Stimulated activated naive CD4-positive, alpha-beta T cell treated with Interleukin-2 at 50 U/mL for 16 hours (primary cell): Measurements from ENCODE around the gene PPP2R2C.

Experiments used
- DNase-seq: peaks from one replicate; lab custom pipeline; 2025; lab: John Stamatoyannopoulos, UW

PPP2R2C gene

DNA sequence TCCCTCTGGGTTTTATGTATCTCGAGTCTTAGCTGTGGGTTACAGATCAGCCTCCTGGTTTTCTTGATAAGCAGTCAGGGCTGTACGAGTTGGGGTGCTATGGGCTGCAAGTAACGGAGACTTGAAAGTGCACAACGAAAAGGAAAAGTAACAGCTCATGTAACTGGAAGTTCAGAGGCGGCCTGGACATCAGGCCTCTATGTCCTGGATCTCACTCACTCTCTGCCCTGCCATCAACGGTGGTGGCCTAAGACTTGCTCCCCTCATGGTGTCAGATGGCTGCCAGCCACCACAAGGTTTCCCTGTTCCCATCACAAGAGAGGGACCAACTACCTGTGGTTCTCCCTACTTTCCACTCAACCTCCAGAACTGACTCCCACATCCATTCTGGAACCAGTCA is 4.8 kb downstream of the PPP2R2C start:
- DNase-seq, result no peak

- no peak for DNase-seq
These were observed 5.5 kb downstream of the PPP2R2C start for GRCh38 chr4:6466756-6467381.

- DNase-seq, result no peak
These were observed 6.5 kb downstream of the PPP2R2C start for GRCh38 chr4:6465955-6466354.

GRCh38 chr4:6464842-6465588 is 7.4 kb downstream of the PPP2R2C start:
- DNase-seq, result no peak

GRCh38 chr4:6463311-6464289 is 8.8 kb downstream of the PPP2R2C start:
- DNase-seq, result no peak

GRCh38 chr4:6461301-6462165 is 10.9 kb downstream of the PPP2R2C start:
- DNase-seq, result no peak

DNA sequence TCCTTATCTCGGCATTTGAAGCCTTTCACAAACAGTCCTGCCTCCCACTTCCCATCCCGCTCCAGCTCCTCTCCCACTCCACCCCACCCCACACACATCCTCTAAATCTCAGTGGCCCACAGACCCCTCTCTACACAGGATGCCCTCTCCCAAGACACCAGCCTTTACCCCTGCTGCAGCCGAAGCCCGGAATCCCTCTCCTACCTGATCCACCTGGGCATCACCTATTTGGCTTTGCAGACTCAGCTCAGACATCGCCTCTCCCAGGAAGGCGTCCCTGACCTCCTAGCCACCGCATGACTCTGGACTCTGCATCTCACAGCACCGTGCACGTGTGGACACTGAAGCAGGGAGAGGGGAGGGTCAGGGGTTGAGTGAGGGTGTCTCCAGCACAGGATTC is 11.5 kb downstream of the PPP2R2C start:
- no peak for DNase-seq

GRCh38 chr4:6458528-6458927 is 13.9 kb downstream of the PPP2R2C start:
- no peak for DNase-seq

DNA sequence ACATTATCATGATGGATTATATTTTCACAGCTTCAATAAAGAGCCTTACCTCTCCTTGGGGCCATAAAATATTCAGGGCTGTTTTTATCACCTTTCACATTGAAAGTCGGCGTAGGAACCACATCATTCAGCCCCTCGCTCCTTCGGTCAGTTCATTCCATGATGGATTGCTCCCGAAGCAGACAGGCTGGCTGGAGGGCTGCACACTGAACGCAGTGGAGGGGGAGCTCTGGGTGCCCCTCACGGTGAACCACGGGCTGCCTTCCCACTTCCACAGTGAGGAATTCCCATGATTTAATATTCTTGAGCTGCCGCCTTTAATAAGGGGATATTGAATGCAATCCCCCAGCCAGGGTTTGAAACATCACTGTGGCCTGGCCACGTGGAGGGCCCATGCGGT is 16.0 kb downstream of the PPP2R2C start:
- DNase-seq, result no peak

GRCh38 chr4:6454112-6454910 is 18.1 kb downstream of the PPP2R2C start:
- no peak for DNase-seq

GRCh38 chr4:6453688-6453990 is 18.8 kb downstream of the PPP2R2C start:
- no peak for DNase-seq

GRCh38 chr4:6452897-6453687 is 19.3 kb downstream of the PPP2R2C start:
- no peak for DNase-seq

DNA sequence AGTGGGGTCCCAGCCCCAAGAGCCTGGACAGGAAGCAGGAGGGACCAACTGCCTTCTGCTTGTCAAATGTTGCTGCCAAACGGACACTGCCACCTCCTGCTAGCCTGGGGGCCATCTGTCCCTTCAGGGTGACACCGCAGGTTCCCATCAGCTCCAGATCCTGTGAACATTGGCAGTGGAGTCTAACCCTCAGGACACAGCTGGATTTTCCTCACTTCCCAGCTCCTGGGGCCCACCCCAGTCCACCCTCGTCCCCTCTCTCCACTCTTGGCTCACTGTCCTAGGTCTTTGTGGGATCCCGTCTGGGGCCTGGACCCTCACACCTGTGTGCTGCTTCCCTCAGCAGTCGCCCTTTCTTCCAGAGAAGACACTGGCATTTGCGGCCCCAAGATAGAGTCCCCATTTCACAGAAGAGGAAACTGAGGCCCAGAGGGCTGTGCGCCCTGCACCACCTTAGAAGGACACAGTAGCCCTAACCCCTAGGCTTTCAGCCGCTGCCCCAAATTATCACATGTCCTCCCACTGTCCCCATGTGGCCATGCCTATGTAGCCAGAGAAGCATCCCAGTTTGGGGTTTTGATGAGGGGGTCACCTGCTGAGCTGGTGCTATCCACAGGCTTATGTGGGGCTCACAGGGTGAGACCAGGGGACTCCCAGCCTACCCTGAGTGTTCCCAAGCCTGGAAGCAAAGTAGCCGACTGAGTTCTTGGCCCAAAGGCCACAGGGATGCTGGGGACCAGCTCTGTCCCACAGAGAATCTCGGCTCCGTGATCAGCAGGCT is 20.1 kb downstream of the PPP2R2C start:
- no peak for DNase-seq

GRCh38 chr4:6451309-6451708 is 21.1 kb downstream of the PPP2R2C start:
- no peak for DNase-seq

- DNase-seq, result no peak
These were observed 21.7 kb downstream of the PPP2R2C start for GRCh38 chr4:6450709-6451108.

- no peak for DNase-seq
These were observed 22.6 kb downstream of the PPP2R2C start for GRCh38 chr4:6449746-6450369.

- no peak for DNase-seq
These were observed 23.1 kb downstream of the PPP2R2C start for GRCh38 chr4:6449335-6449734.

DNA sequence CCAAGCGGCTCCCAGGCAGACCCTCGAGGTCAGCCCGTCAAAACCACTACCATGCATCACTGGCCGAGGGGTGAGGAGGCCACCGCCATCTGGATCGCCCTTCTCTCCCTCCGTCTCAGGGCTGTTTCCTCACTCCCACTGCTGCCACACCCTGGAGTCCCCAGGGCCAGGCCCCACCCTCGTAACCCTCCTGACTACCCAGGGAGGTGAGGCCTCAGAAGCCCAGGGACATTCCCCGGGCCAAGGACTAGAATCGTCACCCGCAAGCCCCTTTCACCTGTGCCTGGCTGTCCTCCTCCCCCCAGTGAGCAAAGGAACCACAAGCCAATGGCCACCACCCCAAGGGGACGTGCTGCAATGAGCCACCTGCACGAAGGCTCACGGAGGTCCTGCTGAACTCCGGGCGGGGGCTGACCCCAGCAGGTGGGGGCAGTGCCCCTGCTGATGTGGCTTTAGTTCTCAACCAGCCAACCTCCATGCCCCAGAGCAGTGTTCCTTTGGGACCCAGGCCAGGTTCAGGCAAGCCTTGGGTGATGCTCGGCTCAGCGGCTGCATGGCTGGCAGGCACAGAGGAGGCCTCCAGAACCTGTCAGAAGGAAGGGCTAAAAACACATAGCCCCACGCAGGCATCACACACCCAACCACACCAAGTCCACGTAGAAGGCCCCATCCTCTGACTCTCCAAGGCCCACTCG is 23.8 kb downstream of the PPP2R2C start:
- DNase-seq, result no peak
